HEK293 (cell line): ENCODE results near the gene HOXD10.

Experiments
- GLIS1 ChIP-seq: fragments of 450-650 bp; formaldehyde crosslinking; IDR thresholded peaks from 2 replicates; pipeline ENCODE4 v1.5.1; 2016; ENCODE audit warnings: missing biosample characterization, missing genetic modification characterization
- KLF10 ChIP-seq: fragments of 450-650 bp; IDR thresholded peaks from 2 replicates; pipeline ENCODE4 v1.5.1; 2018; ENCODE audit warnings: missing biosample characterization, mild to moderate bottlenecking, missing genetic modification characterization
- KLF9 ChIP-seq: fragments of 450-650 bp; formaldehyde crosslinking; IDR thresholded peaks from 2 replicates; pipeline ENCODE4 v1.5.1; 2016; ENCODE audit warnings: missing biosample characterization, missing genetic modification characterization, low read depth
- OSR2 ChIP-seq: fragments of 450-650 bp; formaldehyde crosslinking; IDR thresholded peaks from 2 replicates; pipeline ENCODE4 v1.5.1; 2016; ENCODE audit warnings: missing biosample characterization, missing genetic modification characterization
- PATZ1 ChIP-seq: fragments of 450-650 bp; formaldehyde crosslinking; IDR thresholded peaks from 2 replicates; pipeline ENCODE4 v1.5.1; 2016; ENCODE audit warnings: missing biosample characterization, missing genetic modification characterization
- PRDM4 ChIP-seq: fragments of 450-650 bp; formaldehyde crosslinking; IDR thresholded peaks from 2 replicates; pipeline ENCODE4 v1.5.1; 2017; ENCODE audit warnings: missing biosample characterization, missing genetic modification characterization
- SP2 ChIP-seq: fragments of 450-650 bp; formaldehyde crosslinking; IDR thresholded peaks from 2 replicates; pipeline ENCODE4 v1.5.1; 2016; ENCODE audit warnings: missing biosample characterization, missing genetic modification characterization
- YY1 ChIP-seq: fragments of 450-650 bp; formaldehyde crosslinking; IDR thresholded peaks from 2 replicates; pipeline ENCODE4 v1.5.1; 2018; ENCODE audit warnings: missing biosample characterization, missing genetic modification characterization
- ZBTB21 ChIP-seq: fragments of 450-650 bp; formaldehyde crosslinking; IDR thresholded peaks from 2 replicates; pipeline ENCODE4 v1.5.1; 2017; ENCODE audit warnings: missing biosample characterization, missing genetic modification characterization
- ZBTB26 ChIP-seq: fragments of 450-650 bp; formaldehyde crosslinking; optimal IDR thresholded peaks from 2 replicates; pipeline ENCODE3; 2016; ENCODE audit warnings: missing biosample characterization, mild to moderate bottlenecking, missing genetic modification characterization
- ZBTB6 ChIP-seq: fragments of 450-650 bp; formaldehyde crosslinking; IDR thresholded peaks from 2 replicates; pipeline ENCODE4 v1.5.1; 2017; ENCODE audit warnings: missing biosample characterization, missing genetic modification characterization
- ZFP41 ChIP-seq: fragments of 450-650 bp; formaldehyde crosslinking; IDR thresholded peaks from 2 replicates; pipeline ENCODE4 v1.5.1; 2016; ENCODE audit warnings: missing biosample characterization, missing genetic modification characterization, borderline replicate concordance
- ZNF16 ChIP-seq: fragments of 450-650 bp; formaldehyde crosslinking; IDR thresholded peaks from 2 replicates; pipeline ENCODE4 v1.5.1; 2016; ENCODE audit warnings: low read depth, missing biosample characterization, missing genetic modification characterization
- ZNF2 ChIP-seq: fragments of 450-650 bp; formaldehyde crosslinking; IDR thresholded peaks from 2 replicates; pipeline ENCODE4 v1.5.1; 2016; ENCODE audit warnings: missing biosample characterization, missing genetic modification characterization
- ZNF311 ChIP-seq: fragments of 450-650 bp; formaldehyde crosslinking; IDR thresholded peaks from 2 replicates; pipeline ENCODE4 v1.5.1; 2017; ENCODE audit warnings: missing biosample characterization, missing genetic modification characterization, borderline replicate concordance
- ZNF350 ChIP-seq: fragments of 450-650 bp; formaldehyde crosslinking; IDR thresholded peaks from 2 replicates; pipeline ENCODE4 v1.5.0; 2017; ENCODE audit warnings: missing biosample characterization, mild to moderate bottlenecking, missing genetic modification characterization
- ZNF394 ChIP-seq: fragments of 450-650 bp; formaldehyde crosslinking; IDR thresholded peaks from 2 replicates; pipeline ENCODE4 v1.5.1; 2016; ENCODE audit warnings: missing biosample characterization, missing genetic modification characterization, mild to moderate bottlenecking, moderate library complexity, borderline replicate concordance
- ZNF510 ChIP-seq: fragments of 450-650 bp; formaldehyde crosslinking; IDR thresholded peaks from 2 replicates; pipeline ENCODE4 v1.5.1; 2018; ENCODE audit warnings: mild to moderate bottlenecking, missing genetic modification characterization, missing biosample characterization; ENCODE audit not compliant: insufficient replicate concordance
- ZNF521 ChIP-seq: fragments of 450-650 bp; formaldehyde crosslinking; IDR thresholded peaks from 2 replicates; pipeline ENCODE4 v1.5.1; 2017; ENCODE audit warnings: missing biosample characterization, mild to moderate bottlenecking, missing genetic modification characterization
- ZNF544 ChIP-seq: fragments of 450-650 bp; formaldehyde crosslinking; IDR thresholded peaks from 2 replicates; pipeline ENCODE4 v1.5.0; 2017; ENCODE audit warnings: missing biosample characterization, missing genetic modification characterization
- ZNF555 ChIP-seq: fragments of 450-650 bp; formaldehyde crosslinking; conservative IDR thresholded peaks from 2 replicates; pipeline ENCODE4 v1.5.1; 2017; ENCODE audit warnings: missing biosample characterization, mild to moderate bottlenecking, missing genetic modification characterization, inconsistent platforms
- ZNF623 ChIP-seq: fragments of 450-650 bp; formaldehyde crosslinking; IDR thresholded peaks from 2 replicates; pipeline ENCODE4 v1.5.1; 2016; ENCODE audit warnings: missing biosample characterization, missing genetic modification characterization
- ZNF664 ChIP-seq: fragments of 450-650 bp; formaldehyde crosslinking; IDR thresholded peaks from 2 replicates; pipeline ENCODE4 v1.5.1; 2016; ENCODE audit warnings: missing biosample characterization, missing genetic modification characterization
- ZNF692 ChIP-seq: fragments of 450-650 bp; formaldehyde crosslinking; IDR thresholded peaks from 2 replicates; pipeline ENCODE4 v1.5.1; 2016; ENCODE audit warnings: missing biosample characterization, missing genetic modification characterization
- ZNF76 ChIP-seq: fragments of 450-650 bp; formaldehyde crosslinking; IDR thresholded peaks from 2 replicates; pipeline ENCODE4; 2016; ENCODE audit warnings: low read depth, missing biosample characterization, missing genetic modification characterization, borderline replicate concordance
- ZNF776 ChIP-seq: fragments of 450-650 bp; formaldehyde crosslinking; IDR thresholded peaks from 2 replicates; pipeline ENCODE4 v1.5.0; 2017; ENCODE audit warnings: missing biosample characterization, missing genetic modification characterization, borderline replicate concordance
- ZNF777 ChIP-seq: fragments of 450-650 bp; formaldehyde crosslinking; IDR thresholded peaks from 2 replicates; pipeline ENCODE4 v1.5.1; 2017; ENCODE audit warnings: missing biosample characterization, missing genetic modification characterization, borderline replicate concordance
- ZNF791 ChIP-seq: fragments of 450-650 bp; formaldehyde crosslinking; IDR thresholded peaks from 2 replicates; pipeline ENCODE4 v1.5.1; 2016; ENCODE audit warnings: missing biosample characterization, missing genetic modification characterization
- ZNF792 ChIP-seq: fragments of 450-650 bp; formaldehyde crosslinking; IDR thresholded peaks from 2 replicates; pipeline ENCODE4 v1.5.1; 2016; ENCODE audit warnings: missing biosample characterization, missing genetic modification characterization
- ZSCAN5A ChIP-seq: fragments of 450-650 bp; formaldehyde crosslinking; IDR thresholded peaks from 2 replicates; pipeline ENCODE4 v1.5.1; 2016; ENCODE audit warnings: missing biosample characterization, missing genetic modification characterization

HOXD10 gene

GRCh38 chr2:176085861-176086771, 30.5 kb upstream of the HOXD10 start (continued):
- TF ChIP-seq ZNF692 (no peak), GLIS1 (no peak), ZBTB21 (tag by site-specific recombination) (no peak), ZNF521 (no peak), ZNF350 (tag by site-specific recombination) (no peak), ZNF510 (tag by site-specific recombination) (no peak), KLF10 (tag by site-specific recombination) (no peak), ZNF2 (tag by site-specific recombination) (no peak), ZNF664 (no peak), YY1 (tag by site-specific recombination) (no peak), ZNF311 (tag by site-specific recombination) (no peak), ZNF555 (tag by site-specific recombination) (no peak), KLF9 (no peak), ZNF76 (tag by site-specific recombination) (no peak), ZNF394 (tag by site-specific recombination) (no peak), ZBTB6 (tag by site-specific recombination) (no peak), ZNF16 (tag by site-specific recombination) (no peak), PRDM4 (tag by site-specific recombination) (no peak), ZNF544 (tag by site-specific recombination) (no peak), SP2 (tag by site-specific recombination) (no peak), ZNF777 (no peak), ZNF791 (no peak), PATZ1 (tag by site-specific recombination) (peak; percentile 43; the same call in 1 of the 2 replicates), ZSCAN5A (no peak), ZNF623 (tag by site-specific recombination) (no peak), ZBTB26 (no peak), OSR2 (no peak), ZFP41 (tag by site-specific recombination) (no peak), ZNF792 (tag by site-specific recombination) (no peak), ZNF776 (tag by site-specific recombination) (no peak)
